ENCODE measurements around the gene GOSR1.
"Not testable (repeated sequence)": the region's sequence is repeated elsewhere in the genome, so short reads cannot be mapped to it uniquely, and the experiment has no call there.

The GOSR1 gene

DNA sequence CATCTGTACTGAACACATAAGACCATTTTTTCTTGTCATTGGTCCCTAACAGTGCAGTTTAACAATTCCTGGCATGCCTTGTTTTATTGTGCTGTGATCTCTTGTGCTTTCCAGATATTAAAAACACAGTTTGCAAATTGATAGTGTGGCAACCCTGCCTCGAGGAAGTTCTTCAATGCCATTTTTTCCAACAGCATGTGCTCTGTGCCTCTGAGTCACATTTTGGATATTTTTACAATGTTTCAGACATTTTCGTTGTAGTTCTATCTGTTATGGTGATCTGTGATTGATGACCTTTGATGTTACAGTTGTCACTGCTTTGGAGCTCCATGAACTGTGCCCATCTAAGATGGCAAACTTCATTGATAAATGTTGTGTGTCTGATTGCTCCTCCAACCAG lies 66.2 kb downstream of the GOSR1 start:
- H3K4me3 Mint-ChIP-seq: no peak overlapping the region
- no peaks in the 10 kb centered on the region for H3K9me3 Mint-ChIP-seq
- H3K27me3 Mint-ChIP-seq (ENCODE audit: low read depth): no peaks in the 10 kb centered on the region
- no peak overlapping the region for H3K27ac Mint-ChIP-seq
- no peaks in the 10 kb centered on the region for H3K36me3 Mint-ChIP-seq (ENCODE audit: low read depth)
- no peak for DNase-seq (ENCODE audit: low spot score)
- no peaks in the 10 kb centered on the region for H3K4me1 Mint-ChIP-seq (ENCODE audit: low read depth)

DNA sequence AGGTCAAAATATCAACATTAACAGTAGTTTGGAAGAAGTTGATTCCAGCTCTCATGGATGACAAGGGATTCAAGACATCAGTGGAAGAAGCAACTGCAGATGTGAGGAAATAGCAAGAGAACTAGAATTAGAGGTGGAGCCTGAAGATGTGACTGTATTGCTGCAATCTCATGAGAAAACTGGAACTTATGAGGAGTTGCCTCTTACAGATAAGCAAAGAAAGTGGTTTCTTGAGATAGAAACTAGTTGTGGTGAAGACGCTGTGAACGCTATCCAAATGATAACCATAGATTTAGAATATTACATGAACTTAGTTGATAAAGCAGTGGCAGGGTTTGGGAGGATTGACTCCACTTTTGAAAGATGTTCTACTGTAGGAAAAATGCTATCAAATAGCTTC lies 67.8 kb downstream of the GOSR1 start:
- H3K27ac Mint-ChIP-seq: no peak overlapping the region
- no peak for DNase-seq (ENCODE audit: low spot score)
- no peaks in the 10 kb centered on the region for H3K9me3 Mint-ChIP-seq
- no peaks in the 10 kb centered on the region for H3K36me3 Mint-ChIP-seq (ENCODE audit: low read depth)
- H3K4me3 Mint-ChIP-seq: no peak overlapping the region
- no peaks in the 10 kb centered on the region for H3K4me1 Mint-ChIP-seq (ENCODE audit: low read depth)
- no peaks in the 10 kb centered on the region for H3K27me3 Mint-ChIP-seq (ENCODE audit: low read depth)

DNA sequence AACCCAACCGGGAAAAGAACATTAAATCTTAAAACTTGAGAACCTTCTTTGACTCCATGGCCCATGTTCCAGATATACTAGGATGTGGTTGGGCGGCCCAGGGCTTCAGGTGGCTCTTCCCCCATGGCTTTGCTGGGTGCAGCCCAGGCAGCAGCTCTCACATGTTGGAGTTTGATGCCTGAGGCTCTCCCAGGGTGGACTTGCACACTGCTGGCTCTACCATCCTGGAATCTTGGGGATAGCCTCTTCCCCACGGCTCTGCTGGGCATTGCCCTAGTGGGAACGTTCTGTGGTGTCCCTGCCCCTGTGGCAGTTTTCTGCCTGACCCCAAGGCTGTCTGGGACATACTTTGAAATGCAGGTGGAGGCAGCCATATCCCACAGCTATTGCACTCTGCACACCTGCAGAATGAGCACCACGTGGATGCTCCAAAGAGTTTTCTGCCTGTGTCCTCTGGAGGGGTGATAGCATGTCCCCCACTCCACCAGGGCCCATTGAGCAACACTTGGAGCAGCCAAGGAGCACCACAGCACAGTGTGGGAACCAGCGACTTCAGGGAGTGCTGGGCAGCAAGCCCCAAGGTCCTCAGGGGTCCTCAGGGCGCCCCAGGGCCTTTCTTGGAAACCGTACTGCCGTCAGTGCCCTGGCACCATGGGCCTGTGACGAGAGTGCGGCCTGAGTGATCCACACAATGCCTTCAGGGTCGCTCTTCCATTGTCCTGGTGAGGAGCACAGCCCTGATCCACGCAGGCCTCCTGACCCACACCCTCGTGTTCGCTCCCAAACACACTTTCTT lies 70.8 kb downstream of the GOSR1 start:
- H3K27me3 Mint-ChIP-seq (ENCODE audit: low read depth): no peaks in the 10 kb centered on the region
- H3K9me3 Mint-ChIP-seq: no peaks in the 10 kb centered on the region
- H3K36me3 Mint-ChIP-seq (ENCODE audit: low read depth): no peaks in the 10 kb centered on the region
- H3K4me3 Mint-ChIP-seq: no peak overlapping the region
- no peak overlapping the region for H3K27ac Mint-ChIP-seq
- DNase-seq (ENCODE audit: low spot score): no peak
- peaks cover 5% of the 10 kb centered on the region for H3K4me1 Mint-ChIP-seq (ENCODE audit: low read depth)

DNA sequence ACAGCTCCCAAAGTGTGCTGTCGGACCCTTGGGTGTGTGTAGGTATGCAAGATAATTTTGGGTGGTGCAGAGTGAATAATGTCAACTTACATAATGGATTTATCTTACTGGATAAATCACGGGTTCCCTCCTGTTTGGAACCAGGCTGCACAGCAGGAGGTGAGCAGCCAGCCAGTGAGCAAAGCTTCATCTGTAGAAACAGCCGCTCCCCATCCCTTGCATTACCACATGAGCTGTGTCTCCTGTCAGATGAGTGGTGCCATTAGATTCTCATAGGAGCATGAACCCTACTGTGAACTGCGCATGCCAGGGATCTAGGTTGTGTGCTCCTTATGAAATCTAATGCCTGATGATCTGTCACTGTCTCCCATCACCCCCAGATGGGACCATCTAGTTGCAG lies 72.0 kb downstream of the GOSR1 start:
- H3K4me1 Mint-ChIP-seq (ENCODE audit: low read depth); H3K27me3 Mint-ChIP-seq (ENCODE audit: low read depth); H3K9me3 Mint-ChIP-seq; H3K36me3 Mint-ChIP-seq (ENCODE audit: low read depth); DNase-seq (ENCODE audit: low spot score); H3K4me3 Mint-ChIP-seq; H3K27ac Mint-ChIP-seq: not testable (repeated sequence)

DNA sequence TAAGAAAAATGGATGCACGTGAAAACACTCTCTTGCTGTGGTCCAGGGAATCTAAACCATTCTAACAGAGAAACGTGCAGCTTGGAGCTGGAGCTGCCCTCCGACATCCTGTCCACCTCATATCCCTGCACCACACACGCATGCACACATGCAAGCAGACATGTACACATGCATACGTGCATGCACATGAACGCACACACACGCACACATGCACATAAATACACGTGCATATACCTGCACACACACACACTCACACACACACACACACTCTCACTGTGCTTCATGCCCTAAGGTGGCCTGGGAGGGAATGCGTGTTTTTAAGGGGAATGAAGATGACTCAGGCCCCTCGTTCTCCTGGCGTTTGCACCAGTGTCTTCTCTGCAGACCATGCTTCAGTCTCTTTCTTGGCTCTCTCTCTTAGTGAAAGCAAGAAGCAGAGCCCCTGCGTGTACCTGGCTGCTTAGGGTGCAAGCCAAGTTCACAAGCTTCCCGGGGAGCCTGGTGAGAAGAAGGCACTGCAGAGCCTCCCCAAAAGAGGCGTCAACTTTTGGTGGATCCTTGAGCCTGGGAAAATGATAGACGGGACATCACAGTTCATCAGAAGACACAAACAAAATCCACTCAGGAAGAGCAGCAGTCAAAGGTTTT lies 72.8 kb downstream of the GOSR1 start:
- DNase-seq (ENCODE audit: low spot score): no peak
- no peaks in the 10 kb centered on the region for H3K9me3 Mint-ChIP-seq
- no peaks in the 10 kb centered on the region for H3K27me3 Mint-ChIP-seq (ENCODE audit: low read depth)
- no peak overlapping the region for H3K4me3 Mint-ChIP-seq
- H3K27ac Mint-ChIP-seq: no peak overlapping the region
- H3K36me3 Mint-ChIP-seq (ENCODE audit: low read depth): no peaks in the 10 kb centered on the region
- H3K4me1 Mint-ChIP-seq (ENCODE audit: low read depth): peaks cover 5% of the 10 kb centered on the region

DNA sequence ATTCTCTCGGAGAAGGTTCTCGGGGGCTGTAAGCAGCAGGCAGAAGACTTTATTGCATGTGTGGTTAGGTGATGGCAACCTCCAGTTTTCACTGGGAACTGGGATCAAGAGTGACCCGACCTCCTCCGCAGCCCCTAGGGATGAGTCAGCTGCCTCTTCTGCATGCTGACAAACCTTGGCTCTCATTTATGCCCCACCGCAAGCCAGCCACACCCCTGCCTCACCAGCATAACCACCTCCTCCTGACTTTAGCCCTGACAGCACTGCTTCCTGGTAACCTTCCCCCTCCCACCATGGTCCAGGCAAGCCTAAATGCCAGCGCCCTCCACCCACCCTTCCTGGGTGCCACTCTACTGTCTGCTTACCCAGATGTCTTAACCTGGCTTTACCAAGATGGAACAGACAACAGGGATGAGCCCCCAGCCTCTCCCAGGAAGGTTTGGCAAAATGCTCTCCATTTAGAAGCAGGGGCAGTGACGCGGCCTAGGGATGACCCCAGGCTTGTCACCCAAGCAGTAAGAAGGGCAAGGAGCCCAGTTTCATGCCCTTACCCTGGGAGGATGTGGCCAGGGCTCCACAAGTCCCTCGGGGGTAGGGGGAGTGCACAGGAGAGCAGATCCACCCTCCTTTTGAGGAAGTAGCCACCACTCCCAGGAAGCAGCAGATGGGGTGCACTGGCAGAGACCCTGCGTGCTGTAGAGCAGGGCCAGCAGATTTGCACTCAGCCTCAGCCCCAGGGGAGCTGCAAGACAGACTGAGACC lies 73.5 kb downstream of the GOSR1 start:
- Mint-ChIP-seq H3K9me3 (no peaks in the 10 kb centered on the region), H3K36me3 (ENCODE audit: low read depth) (no peaks in the 10 kb centered on the region), H3K27me3 (ENCODE audit: low read depth) (no peaks in the 10 kb centered on the region), H3K4me3 (no peak overlapping the region), H3K27ac (peak overlapping the region; percentile 36), H3K4me1 (ENCODE audit: low read depth) (peaks cover 5% of the 10 kb centered on the region)
- DNase-seq (ENCODE audit: low spot score): no peak

DNA sequence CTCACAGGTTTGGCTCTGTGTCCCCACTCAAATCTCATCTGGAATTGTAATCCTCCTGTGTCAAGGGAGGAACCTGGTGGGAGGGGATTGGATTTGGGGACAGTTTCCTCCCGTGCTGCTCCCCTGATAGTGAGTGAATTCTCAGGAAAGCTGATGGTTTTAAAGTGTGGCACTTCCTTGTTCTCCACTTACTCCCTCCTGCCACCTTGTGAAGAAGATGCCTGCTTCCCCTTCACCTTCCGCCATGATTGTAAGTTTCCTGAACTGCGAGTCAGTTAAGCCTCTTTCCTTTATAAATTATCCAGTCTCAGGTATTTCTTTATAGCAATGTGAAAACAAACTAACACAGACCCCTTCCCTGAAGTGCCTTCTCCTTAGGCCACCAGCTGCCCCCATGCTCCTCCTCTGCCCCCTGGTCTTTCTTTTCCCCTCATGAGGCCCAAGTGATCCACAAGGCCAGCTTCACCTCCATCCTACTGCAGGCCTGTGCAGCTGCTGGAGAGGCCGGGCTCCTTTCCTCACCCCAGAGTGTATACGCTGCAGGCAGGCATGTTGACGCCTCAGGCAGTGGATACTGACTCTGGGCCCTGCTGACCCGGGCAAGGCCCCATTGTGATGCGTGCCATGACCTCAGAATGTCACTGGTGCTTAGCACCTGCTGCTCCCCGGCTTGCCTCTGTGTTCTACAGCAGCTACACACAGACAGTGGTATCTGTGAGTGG lies 74.2 kb downstream of the GOSR1 start:
- H3K27me3 Mint-ChIP-seq (ENCODE audit: low read depth); H3K9me3 Mint-ChIP-seq; H3K4me1 Mint-ChIP-seq (ENCODE audit: low read depth); DNase-seq (ENCODE audit: low spot score); H3K27ac Mint-ChIP-seq; H3K4me3 Mint-ChIP-seq; H3K36me3 Mint-ChIP-seq (ENCODE audit: low read depth): not testable (repeated sequence)

DNA sequence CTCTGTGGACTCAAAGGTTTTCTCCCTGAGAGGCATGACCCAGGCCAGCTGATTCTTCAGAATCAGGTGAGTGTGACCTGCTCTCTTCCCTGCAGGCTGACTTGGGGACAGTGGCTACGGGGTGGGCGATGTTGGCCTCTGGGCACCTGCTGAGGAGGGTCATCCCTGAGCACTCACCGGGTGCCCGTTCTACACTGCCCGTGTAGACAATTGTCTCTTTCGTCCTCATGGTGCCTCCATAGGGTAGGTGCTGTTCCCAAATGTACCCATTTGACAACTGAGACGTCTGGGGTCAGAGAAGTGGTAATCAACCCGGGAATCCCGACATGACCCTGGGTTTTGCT lies 74.8 kb downstream of the GOSR1 start:
- H3K4me3 Mint-ChIP-seq: no peak overlapping the region
- H3K9me3 Mint-ChIP-seq: no peaks in the 10 kb centered on the region
- no peaks in the 10 kb centered on the region for H3K36me3 Mint-ChIP-seq (ENCODE audit: low read depth)
- H3K27ac Mint-ChIP-seq: no peak overlapping the region
- no peaks in the 10 kb centered on the region for H3K27me3 Mint-ChIP-seq (ENCODE audit: low read depth)
- DNase-seq (ENCODE audit: low spot score): no peak
- peaks cover 5% of the 10 kb centered on the region for H3K4me1 Mint-ChIP-seq (ENCODE audit: low read depth)

DNA sequence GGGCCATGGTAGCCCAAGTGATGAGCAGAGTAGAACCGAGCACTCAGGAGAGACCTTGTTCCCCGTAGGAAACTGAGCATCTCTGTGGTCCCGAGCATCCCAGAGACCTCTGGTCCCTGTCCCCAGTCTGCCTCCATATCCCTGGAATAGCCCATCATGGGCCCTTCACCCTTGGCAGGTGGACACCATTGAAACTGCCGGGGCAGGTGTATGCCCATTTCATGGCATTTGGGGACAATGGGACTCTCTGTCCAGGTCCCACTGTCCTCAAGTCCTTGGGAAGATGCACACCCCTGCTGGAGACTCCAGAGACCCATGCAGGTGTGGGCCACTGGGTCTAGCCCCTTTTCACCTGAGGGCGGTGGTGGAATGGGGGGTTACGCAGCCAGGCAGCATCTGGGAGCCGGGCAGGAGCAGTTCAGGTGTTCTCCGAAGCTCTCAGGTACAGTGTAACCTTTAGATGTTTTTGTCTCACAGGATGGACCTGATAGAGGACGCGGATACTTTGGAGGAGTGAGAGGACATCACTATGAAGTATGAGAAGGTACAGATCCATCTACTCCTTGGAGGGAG lies 75.9 kb downstream of the GOSR1 start:
- H3K9me3 Mint-ChIP-seq: no peaks in the 10 kb centered on the region
- H3K4me1 Mint-ChIP-seq (ENCODE audit: low read depth): peaks cover 8% of the 10 kb centered on the region
- DNase-seq (ENCODE audit: low spot score): no peak
- H3K36me3 Mint-ChIP-seq (ENCODE audit: low read depth): no peaks in the 10 kb centered on the region
- no peaks in the 10 kb centered on the region for H3K27me3 Mint-ChIP-seq (ENCODE audit: low read depth)
- no peak overlapping the region for H3K4me3 Mint-ChIP-seq
- no peak overlapping the region for H3K27ac Mint-ChIP-seq

DNA sequence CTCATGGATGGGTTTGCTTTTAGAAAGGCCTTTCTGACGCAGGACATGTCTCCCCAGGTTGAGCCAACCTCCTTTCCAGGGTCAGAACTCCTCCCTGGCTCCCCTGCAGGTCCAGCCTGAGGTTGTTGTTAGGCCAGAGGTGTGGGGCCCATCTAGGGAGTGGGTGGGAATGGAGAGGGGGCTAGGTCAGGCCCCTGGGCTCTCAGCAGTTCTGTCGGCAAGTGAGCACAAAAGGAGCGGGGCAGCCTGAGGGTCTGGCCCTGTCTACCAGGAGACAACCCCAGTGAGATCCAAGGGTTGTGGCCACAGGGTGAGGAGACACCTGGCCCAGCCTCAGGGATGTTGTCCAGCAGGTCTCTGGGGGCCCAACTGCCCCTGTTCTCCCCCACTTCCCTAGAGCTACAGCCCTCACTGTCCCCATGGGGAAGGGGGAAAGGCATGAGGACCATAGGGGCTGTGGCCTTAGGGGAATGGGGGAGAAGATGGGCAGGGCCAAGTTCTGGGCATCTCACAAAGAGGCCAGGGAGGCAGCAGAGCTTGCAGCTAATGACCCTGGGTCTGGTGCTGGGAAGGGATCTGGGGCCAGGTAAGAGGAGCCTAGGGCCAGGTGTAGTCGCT lies 76.7 kb downstream of the GOSR1 start:
- H3K27me3 Mint-ChIP-seq (ENCODE audit: low read depth); H3K4me3 Mint-ChIP-seq; H3K9me3 Mint-ChIP-seq; H3K36me3 Mint-ChIP-seq (ENCODE audit: low read depth); H3K4me1 Mint-ChIP-seq (ENCODE audit: low read depth); DNase-seq (ENCODE audit: low spot score); H3K27ac Mint-ChIP-seq: not testable (repeated sequence)

DNA sequence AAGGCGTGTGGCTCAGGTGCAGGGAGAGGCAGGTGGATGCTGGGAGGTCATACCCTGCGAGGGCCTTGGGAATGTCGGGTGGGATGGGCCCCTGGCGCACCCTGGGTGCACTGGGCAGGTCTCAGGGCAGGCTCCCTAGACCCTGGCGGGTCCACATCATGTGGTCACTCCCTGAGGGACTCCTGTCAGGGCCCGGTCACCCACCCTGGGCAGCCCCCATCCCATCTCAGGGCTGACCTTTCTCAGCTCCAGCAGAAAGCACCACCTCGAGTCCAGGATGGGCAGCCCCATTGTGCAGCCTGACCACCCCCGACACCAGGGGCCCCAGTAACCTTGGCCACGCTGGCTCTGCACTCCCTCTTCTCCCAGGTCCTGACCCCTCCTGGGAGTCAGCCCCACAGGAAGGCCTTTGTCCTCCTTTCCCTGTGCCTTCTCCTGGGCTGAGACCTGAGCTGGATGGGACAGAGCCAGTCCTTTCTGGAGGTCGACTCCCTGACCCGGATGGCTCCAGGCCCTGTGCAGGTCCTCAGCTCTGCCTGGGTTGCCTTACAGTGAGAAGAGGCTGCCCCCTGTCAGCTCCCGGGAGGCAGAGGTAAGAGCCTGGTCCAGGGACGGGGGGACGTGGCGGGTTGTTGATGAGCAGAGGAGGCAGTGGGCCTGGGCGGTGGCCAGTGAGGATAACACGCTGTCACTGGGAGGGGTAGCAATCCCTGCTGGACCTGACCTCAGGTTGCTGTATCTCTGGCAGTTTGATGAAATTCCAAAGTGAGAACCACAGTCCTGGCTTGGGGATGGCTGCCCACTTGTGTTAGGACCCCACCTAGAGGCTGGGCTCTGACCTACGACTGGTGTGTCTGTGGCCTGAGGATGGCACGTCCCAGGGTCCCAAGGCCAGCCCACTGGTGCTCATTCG lies 77.9 kb downstream of the GOSR1 start:
- Mint-ChIP-seq H3K36me3 (ENCODE audit: low read depth) (no peaks in the 10 kb centered on the region), H3K9me3 (no peaks in the 10 kb centered on the region), H3K27me3 (ENCODE audit: low read depth) (no peaks in the 10 kb centered on the region), H3K27ac (no peak overlapping the region), H3K4me1 (ENCODE audit: low read depth) (peaks cover 8% of the 10 kb centered on the region), H3K4me3 (no peak overlapping the region)
- DNase-seq (ENCODE audit: low spot score): no peak

DNA sequence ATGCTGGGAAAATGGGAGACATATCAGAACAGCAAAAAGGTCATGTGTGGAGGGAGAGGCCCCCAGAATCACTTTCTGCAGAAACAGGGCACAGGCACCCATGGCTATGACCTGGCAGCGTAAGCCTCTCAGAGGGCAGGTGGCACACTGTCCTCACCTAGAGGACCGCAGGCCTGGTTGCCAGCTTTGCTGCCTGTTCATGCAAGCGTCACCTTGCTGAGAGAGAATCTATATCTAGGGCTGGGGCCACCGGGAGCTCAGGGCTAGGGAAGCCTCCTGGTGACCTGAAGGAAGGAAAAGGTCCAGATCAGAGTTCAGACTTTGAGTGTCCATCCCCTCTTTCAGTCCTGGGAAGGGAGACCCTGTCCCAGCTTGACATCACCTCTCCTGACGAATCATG lies 78.7 kb downstream of the GOSR1 start:
- H3K27me3 Mint-ChIP-seq (ENCODE audit: low read depth): no peaks in the 10 kb centered on the region

More for the DNA sequence above, 78.7 kb downstream of the GOSR1 start:
- no peaks in the 10 kb centered on the region for H3K36me3 Mint-ChIP-seq (ENCODE audit: low read depth)
- no peak overlapping the region for H3K4me3 Mint-ChIP-seq
- H3K9me3 Mint-ChIP-seq: no peaks in the 10 kb centered on the region
- no peak overlapping the region for H3K27ac Mint-ChIP-seq
- H3K4me1 Mint-ChIP-seq (ENCODE audit: low read depth): peaks cover 3% of the 10 kb centered on the region
- DNase-seq (ENCODE audit: low spot score): no peak

Data from T-helper 2 cell treated with Interferon-gamma antibody and Interleukin-4, amounts not matched to agents 5 μg/mL and 100 μg/mL, for 36 hours (primary cell).